HG03095 (cell line): ENCODE results near the gene NHEJ1.

Experiments used
- ATAC-seq: cut with Tn5 transposase; IDR thresholded peaks from one replicate; pipeline ENCODE4 v1.9.1; 2021; ENCODE audit warnings: moderate library complexity; ENCODE audit not compliant: unreplicated experiment

Gene NHEJ1

GRCh38 chr2:219167997-219168396 lies 7.4 kb upstream of the NHEJ1 start:
- no peak for ATAC-seq

DNA sequence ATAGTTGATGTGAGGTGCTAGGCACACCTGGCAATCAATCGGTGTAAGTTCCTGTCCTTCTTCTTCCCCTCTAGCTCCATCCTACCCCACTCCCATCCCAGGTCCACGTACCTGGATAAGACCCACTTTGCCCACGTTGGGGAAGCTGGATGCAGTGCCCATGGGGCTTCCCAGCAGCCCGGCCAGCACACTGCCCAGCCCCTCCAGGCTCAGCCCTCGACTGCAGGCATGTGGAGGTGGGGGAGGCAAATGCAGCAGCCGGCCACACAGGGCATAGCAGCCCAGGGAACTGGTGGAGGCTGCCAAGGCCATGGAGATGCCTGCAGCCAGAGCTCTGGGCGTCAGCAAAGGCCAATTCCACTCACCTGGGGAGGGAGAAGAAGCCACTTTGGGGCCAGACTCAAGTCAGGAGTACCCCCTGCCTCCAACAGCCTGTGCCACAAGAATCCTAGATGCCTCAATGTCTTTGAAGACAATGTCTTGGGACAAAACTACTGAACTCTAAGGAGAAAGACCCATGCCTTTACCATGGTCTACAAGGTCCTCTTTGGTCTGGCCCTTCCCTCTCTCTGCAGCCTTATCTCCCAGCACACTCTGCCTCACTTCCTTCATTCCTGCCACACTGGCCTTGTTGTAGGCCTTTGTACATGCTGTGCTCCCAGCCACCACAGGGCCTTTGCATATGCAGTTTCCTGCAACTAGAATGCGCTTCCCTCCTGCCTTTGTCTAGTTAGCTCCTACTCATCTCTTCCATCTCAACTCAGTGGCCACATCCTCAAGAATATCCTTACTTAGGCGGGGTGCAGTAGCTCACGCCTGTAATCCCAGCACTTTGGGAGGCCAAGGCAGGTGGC lies 4.7 kb upstream of the NHEJ1 start:
- no peak for ATAC-seq

DNA sequence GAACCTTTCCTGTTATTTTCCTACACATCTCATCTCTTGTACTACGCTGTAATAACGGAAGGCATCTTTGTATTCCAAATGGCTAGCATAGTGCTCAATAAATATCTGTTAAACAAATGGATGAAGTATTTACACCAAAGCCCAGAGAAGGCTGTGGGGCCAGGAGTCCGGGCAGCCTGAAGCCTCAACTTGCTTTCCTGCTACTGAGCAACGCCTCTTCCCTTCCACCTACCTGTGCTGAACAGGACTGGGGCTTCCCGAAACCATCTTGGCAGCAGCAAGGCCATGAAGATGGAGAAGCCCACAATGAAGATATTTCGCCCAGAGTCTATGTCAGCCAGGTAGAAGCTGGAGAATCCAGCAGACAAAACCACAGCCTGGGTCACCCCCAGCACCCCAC lies 2.5 kb upstream of the NHEJ1 start:
- no peak for ATAC-seq

- no peak for ATAC-seq
Measured at GRCh38 chr2:219161097-219161496, 482 bp upstream of the NHEJ1 start.

DNA sequence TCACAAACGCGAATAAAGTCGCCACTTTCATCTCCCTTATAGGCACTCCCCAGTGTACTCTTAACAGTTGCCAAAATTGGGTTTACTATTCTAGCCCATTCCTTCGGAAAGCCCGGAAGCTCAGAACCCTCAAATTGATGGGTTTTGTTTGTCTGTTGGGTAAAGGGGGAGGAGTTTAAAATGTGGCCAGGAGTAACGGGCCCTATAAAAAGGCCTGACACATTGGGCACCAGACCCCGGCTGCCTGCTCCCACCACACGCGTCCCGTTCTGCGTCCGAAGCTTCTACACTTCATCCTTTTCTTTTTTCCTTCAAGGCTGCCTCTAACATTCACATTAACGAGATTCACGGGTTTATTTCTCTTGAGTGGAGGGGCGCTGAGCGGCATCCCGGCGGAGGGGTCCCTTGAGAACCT lies 837 bp downstream of the NHEJ1 start:
- peak; percentile 1 for ATAC-seq

- ATAC-seq = no peak
Measured at GRCh38 chr2:219158586-219158985, 2.0 kb downstream of the NHEJ1 start.

DNA sequence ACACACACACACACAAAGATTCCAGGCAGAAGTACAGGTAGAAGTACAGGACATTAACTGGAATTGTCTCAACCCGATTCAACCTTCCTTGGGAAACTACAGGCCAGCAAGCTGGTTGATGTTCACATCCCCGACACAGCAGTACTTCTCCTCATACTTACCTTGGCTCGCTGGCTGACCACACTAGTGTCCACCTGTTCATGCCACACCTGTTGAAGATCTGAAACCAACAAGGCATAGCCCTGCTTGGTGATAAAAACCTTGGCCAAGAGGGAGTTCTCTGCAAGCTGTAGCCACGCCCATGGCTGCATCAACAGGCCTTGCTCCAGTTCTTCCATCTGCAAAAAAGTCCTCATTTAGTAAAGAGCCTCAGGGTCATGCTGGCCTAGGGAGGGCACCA lies 2.6 kb downstream of the NHEJ1 start:
- no peak for ATAC-seq

DNA sequence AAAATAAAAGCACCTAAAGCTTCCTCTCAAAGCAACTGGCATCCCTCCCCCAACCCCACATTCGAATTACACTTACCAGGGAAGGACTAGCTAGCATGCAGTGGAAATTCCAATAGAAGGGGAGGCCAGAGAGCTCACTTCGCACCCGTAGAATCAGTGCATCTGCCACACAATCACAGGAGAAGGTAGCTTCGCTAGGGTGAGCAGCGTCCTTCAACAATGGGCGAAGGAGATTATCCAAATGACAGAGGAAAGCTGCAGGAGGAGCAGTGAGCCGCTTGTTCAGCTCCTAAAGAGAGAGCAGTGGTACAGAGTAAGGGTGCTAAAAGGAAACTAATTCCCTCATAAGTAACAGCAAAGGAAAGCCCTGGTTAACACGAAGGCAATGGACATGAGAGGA lies 3.2 kb downstream of the NHEJ1 start:
- no peak for ATAC-seq

DNA sequence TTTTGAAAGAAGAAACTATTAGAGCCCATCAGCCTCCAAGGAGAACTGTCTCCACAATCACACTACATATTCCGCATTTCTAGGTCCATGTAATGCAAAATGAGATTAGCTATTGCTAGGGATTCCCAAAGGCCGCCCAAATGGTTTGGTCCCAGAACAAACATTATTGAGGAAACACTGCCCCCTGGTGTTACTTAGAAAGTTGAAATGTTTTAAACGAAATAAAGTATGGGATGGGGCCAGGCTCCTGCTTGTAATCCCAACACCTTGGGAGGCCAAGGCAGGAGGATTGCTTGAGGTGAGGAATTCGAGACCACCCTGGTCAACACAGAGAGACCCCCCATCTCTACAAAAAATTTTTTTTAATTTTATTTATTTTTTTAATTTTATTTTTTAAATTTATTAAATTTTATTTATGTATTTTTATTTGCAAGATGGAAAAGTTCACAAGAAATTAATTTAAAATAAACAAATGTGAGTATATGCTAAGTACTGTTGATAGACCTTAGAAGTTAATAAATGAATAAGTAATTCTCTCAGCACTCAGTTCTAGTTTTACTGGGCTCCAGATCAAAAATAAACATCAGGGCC lies 5.5 kb downstream of the NHEJ1 start:
- no peak for ATAC-seq

- no peak for ATAC-seq
Measured at GRCh38 chr2:219149667-219150066, 10.9 kb downstream of the NHEJ1 start.

GRCh38 chr2:219142329-219142728 lies 18.3 kb downstream of the NHEJ1 start:
- no peak for ATAC-seq

DNA sequence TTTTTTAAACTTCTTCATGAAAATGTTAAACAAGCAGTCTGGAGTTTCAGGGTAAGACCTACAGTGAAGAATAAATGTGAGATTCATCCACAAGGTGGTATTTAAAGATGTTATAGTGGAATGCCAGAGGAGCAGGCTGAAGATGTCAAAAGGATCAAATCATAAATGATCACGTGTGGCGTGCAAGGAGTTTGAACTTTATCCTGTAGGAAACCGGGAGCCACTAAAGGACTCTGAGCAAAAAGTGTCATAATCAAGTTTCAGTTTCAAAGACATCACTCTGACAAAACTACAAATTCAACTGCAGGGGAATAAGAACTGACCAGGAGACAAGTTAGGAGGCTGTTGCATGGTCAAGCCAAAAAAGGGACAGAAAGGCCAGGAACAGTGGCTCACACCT lies 19.9 kb downstream of the NHEJ1 start:
- ATAC-seq = no peak

GRCh38 chr2:219133976-219134375 lies 26.6 kb downstream of the NHEJ1 start:
- no peak for ATAC-seq

GRCh38 chr2:219131744-219132143 lies 28.9 kb downstream of the NHEJ1 start:
- no peak for ATAC-seq

DNA sequence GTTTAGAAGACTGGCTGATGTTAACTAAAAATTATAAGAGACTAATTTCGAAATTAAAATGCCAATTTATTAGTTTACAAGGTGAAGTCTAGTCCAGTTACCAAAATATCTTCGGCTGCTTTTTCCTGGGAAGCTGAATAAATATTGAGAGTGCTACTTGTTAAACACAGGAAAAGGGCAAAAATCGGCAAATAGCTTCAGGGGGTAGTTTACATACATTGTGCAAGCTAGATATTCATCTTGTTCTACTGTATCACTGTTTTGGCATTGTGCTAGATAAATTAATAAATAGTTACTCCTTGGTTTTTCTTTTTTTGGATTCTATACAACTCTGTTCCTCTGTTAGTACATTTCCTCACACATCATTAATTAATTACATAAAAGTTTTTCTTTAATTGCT lies 29.3 kb downstream of the NHEJ1 start:
- no peak for ATAC-seq

- ATAC-seq = no peak
Measured at GRCh38 chr2:219129589-219129988, 31.0 kb downstream of the NHEJ1 start.

DNA sequence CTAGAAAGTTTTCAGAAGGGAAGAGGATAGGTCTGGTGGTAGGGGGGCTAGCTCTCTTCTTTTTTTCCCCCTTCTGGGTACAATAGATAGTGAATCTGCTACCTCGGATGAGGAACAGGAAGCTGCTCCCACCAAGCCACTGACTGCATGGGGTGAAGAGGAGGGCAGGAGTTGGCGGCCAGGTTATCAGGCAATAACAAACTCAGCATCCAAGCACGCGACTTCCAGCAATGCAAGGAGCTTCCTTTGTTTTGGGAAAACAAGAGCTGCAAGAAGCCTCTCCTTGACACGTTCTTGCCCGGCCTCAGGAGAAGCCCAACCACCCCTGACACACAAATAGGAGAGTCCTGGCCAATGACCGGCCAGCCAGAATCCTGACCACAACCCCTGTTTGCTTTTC lies 32.2 kb downstream of the NHEJ1 start:
- no peak for ATAC-seq

- no peak for ATAC-seq
Measured at GRCh38 chr2:219127037-219127635, 33.5 kb downstream of the NHEJ1 start.

DNA sequence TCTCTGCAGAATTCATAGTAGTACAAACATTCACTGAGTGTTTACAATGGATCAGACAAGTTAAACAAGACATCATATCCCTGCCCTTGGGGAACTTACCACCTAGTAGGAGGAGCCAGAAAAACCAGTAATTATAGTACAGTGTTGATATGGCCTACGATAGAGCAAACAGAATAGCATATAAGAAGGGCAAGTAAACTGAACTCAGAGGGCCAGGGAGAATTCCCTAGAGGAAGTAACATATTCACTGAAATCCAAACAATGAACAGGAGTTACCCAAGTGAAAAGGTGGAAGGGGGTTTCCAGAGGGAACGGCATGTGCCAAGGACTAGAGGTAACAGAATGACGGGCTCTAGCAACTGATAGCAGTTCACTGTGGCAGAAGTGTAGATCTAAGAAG lies 34.1 kb downstream of the NHEJ1 start:
- ATAC-seq = no peak

DNA sequence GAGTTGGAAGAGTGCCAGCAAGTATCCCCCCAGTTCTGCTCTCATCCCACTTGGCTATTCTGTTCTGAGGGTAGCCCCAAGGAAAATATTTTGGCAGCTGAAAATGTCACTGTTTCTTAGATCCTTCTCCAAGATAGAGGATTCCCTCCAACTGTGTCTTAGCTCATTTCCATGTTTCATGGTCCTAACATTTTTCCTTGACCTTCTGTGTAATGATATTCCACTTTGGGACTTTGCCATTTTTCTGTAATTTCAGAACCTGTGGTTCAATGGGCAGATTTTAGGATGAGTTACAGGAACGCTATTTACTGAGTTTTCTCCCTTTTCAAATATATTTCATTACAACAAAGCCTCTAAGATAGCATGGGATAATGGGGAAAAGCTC lies 34.7 kb downstream of the NHEJ1 start:
- no peak for ATAC-seq

GRCh38 chr2:219125225-219125885 lies 35.3 kb downstream of the NHEJ1 start:
- no peak for ATAC-seq
